OCI-LY3 (cell line): ENCODE data around the gene DDIT4.

Source experiments
- CTCF ChIP-seq: fragments of 200-600, 300-600 bp; sonication (generic); IDR thresholded peaks from 2 replicates; pipeline ENCODE4 v1.5.1; 2014; ENCODE audit warnings: antibody characterized with exemption, low read length, low read depth
- EZH2phosphoT487 ChIP-seq: fragments of 200-600 bp; shearing (Covaris generic); IDR thresholded peaks from 2 replicates; pipeline ENCODE4 v1.6.1; 2018; ENCODE audit warnings: antibody characterized with exemption, mixed run types, low read depth

GRCh38 chr10:72253578-72253977 lies 20.1 kb upstream of the DDIT4 start:
- no peak for TF ChIP-seq CTCF
- TF ChIP-seq EZH2phosphoT487 = no peak
